Tibial nerve (tissue), 3 donors: Measurements from ENCODE around the gene TEKTIP1.

ENCODE experiments used
- CTCF ChIP-seq, 5 experiments: fragments of 200-600 bp in 3 of 5; fragments of 450-650 bp in 2 of 5; sonication (generic) in 3 of 5; IDR thresholded peaks; one replicate each; pipeline ENCODE4 v1.5.1; 2016 to 2019; ENCODE audit warnings: antibody characterized with exemption in 5 of 5, mild to moderate bottlenecking in 3 of 5, moderate library complexity in 2 of 5
- POLR2A ChIP-seq, 2 donors: fragments of 450-650 bp; IDR thresholded peaks; one replicate each; pipeline ENCODE4 v1.6.1; 2017; ENCODE audit warnings: antibody characterized with exemption in 2 of 2, mild to moderate bottlenecking in 2 of 2, moderate library complexity in 2 of 2

- TF ChIP-seq CTCF (IDR thresholded peaks at IDR 0.05), result no peak
- TF ChIP-seq POLR2A (IDR thresholded peaks at IDR 0.05), result no peak
Observed at GRCh38 chr19:3577723-3578344, 38.9 kb downstream of the TEKTIP1 start.
